OCI-LY7 (cell line): ENCODE results near the gene ZNF880. TPM values are rescaled to one million over a fixed set of nuclear protein-coding genes. Genes with fewer than 3 reads are reported as not detected.

Experiments
- BruUV-seq: library from RNA; stranded (reverse); fragments of 400-500 nt; replicated peaks from 2 replicates; lab custom pipeline; 2021; lab: Mats Ljungman, UMichigan
- CTCF ChIA-PET: fragments of 300-600 bp; sonication (Branson Sonifier 250); formaldehyde crosslinking; loops from one replicate; lab custom pipeline; 2022; ENCODE audit warnings: antibody characterized with exemption; ENCODE audit not compliant: unreplicated experiment; lab: Charles Lee
- POLR2A ChIA-PET: fragments of 300-600 bp; sonication (Branson Sonifier 250); formaldehyde crosslinking; loops from one replicate; lab custom pipeline; 2022; ENCODE audit warnings: antibody characterized with exemption; lab: Charles Lee
- DNase-seq: peaks from one replicate; pipeline ENCODE4 v3.0.0-alpha.2; 2015; ENCODE audit warnings: low spot score
- H2AFZ ChIP-seq: fragments of 200-600 bp; sonication (generic), shearing (Covaris generic); 2 replicates; pipeline ENCODE4 v1.6.1; 2014; ENCODE audit warnings: mild to moderate bottlenecking, antibody characterized with exemption, low read length, moderate library complexity
- H3K27ac ChIP-seq: fragments of 200-600 bp; sonication (generic); 2 replicates; pipeline ENCODE4 v1.5.1; 2014; ENCODE audit warnings: mixed run types, low read depth, mild to moderate bottlenecking, moderate library complexity, low read length, inconsistent platforms; ENCODE audit not compliant: poor library complexity, severe bottlenecking
- H3K36me3 ChIP-seq: fragments of 200-600 bp; sonication (generic); 2 replicates; pipeline ENCODE4 v1.6.1; 2014; ENCODE audit warnings: mild to moderate bottlenecking, antibody characterized with exemption, low read length, moderate library complexity, mixed read lengths; ENCODE audit not compliant: insufficient read depth
- H3K4me1 ChIP-seq: fragments of 200-600 bp; sonication (generic); 2 replicates; pipeline ENCODE4 v1.5.1; 2014; ENCODE audit warnings: mild to moderate bottlenecking, low read length; ENCODE audit not compliant: insufficient read depth, poor library complexity, severe bottlenecking
- H3K4me2 ChIP-seq: fragments of 200-600 bp; sonication (generic); 2 replicates; pipeline ENCODE4 v1.6.1; 2014; ENCODE audit warnings: mild to moderate bottlenecking, low read length
- H3K4me3 ChIP-seq: fragments of 200-600 bp; sonication (generic); 2 replicates; pipeline ENCODE4 v1.5.1; 2014; ENCODE audit warnings: mild to moderate bottlenecking, low read depth, low read length; ENCODE audit not compliant: poor library complexity, severe bottlenecking
- H3K79me2 ChIP-seq: fragments of 200-600 bp; sonication (generic); 2 replicates; pipeline ENCODE4 v1.6.1; 2016; ENCODE audit warnings: low read depth, mild to moderate bottlenecking, low read length, moderate library complexity, mixed read lengths; ENCODE audit not compliant: insufficient read depth
- H3K9me2 ChIP-seq: fragments of 200-600 bp; sonication (generic); 2 replicates; pipeline ENCODE4 v1.6.1; 2016; ENCODE audit warnings: mild to moderate bottlenecking, low read length, mixed read lengths; ENCODE audit not compliant: insufficient read depth
- H3K9me3 ChIP-seq: fragments of 200-600 bp; sonication (generic); 2 replicates; pipeline ENCODE4 v1.6.1; 2014; ENCODE audit warnings: mild to moderate bottlenecking, mixed run types, low read length, mixed read lengths
- H4K20me1 ChIP-seq: fragments of 200-600 bp; sonication (generic); 2 replicates; pipeline ENCODE4 v1.6.1; 2014; ENCODE audit warnings: mild to moderate bottlenecking, antibody characterized with exemption, low read length, moderate library complexity, mixed read lengths; ENCODE audit not compliant: insufficient read depth
- CTCF ChIP-seq: fragments of 200-600 bp; sonication (generic); conservative IDR thresholded peaks from 2 replicates; pipeline ENCODE4 v1.5.1; 2014; ENCODE audit warnings: mild to moderate bottlenecking, antibody characterized with exemption, low read length, moderate library complexity, mixed read lengths
- EZH2phosphoT487 ChIP-seq: fragments of 200-600 bp; sonication (generic); IDR thresholded peaks from 2 replicates; pipeline ENCODE4 v1.6.1; 2018; ENCODE audit warnings: low read depth, borderline replicate concordance, mild to moderate bottlenecking, mixed run types, antibody characterized with exemption, low read length, moderate library complexity, mixed read lengths
- intact Hi-C: fragments of 100-400 bp; cut with micrococcal nuclease; formaldehyde crosslinking; loops from one replicate; pipeline ENCODE4 v1.10.0; 2022; ENCODE audit not compliant: unreplicated experiment
- small RNA-seq: library from RNA; depleted of rRNA; stranded (forward); fragments of <200 nt; gene quantifications from one replicate; pipeline ENCODE3, GENCODE V24; 2014
- total RNA-seq, 2 experiments: library from RNA; depleted of rRNA in 1 of 2; stranded (reverse); fragments of >200 nt in 1 of 2; shearing (Covaris generic) in 1 of 2; gene quantifications; 2 replicates each; pipeline ENCODE4 v1.2.3, GENCODE V29; 2014 to 2022

The ZNF880 gene
- total RNA-seq, 2 experiments from 2014 or later, result 0.13 to 1.0 TPM

- no peak for DNase-seq
- Histone ChIP-seq H3K4me2 (no peak within 1 kb of the TSS), H3K27ac (no peak within 1 kb of the TSS), H3K4me1 (no peaks in the 10 kb centered on the region), H3K79me2 (no peaks in the 10 kb centered on the region), H3K9me2 (no peaks in the 10 kb centered on the region), H3K36me3 (no peaks in the 10 kb centered on the region), H4K20me1 (no peaks in the 10 kb centered on the region), H3K4me3 (no peak within 1 kb of the TSS), H2AFZ (no peak within 1 kb of the TSS), H3K9me3 (no peaks in the 10 kb centered on the region)
- TF ChIP-seq CTCF (no peak), EZH2phosphoT487 (no peak)
- intact Hi-C loops, result no loop called here
- BruUV-seq, result no TSS peak
- ChIA-PET CTCF (no interaction called here), POLR2A (no interaction called here)
Observed at GRCh38 chr19:52428937-52429336, 59.2 kb downstream of the ZNF880 start, which contains the start of gene ZNF534. Gene ZNF534 (plus strand): TSS chr19:52429148. CDS start chr19:52431475, 2,327 bp downstream.

Small RNA genes within 50 kb of the gene (small RNA-seq; reads per million reads assigned to genes)
- gene AC010332.1, result not detected

Other genes starting within 250 kb of the ZNF880 start
- gene ZNF616, start 230.0 kb upstream of the ZNF880 start, total RNA-seq (2014; rRNA removed; shearing (Covaris generic)), result 3.8 and 5.2 TPM in 2 replicates
- gene ZNF616, start 230.0 kb upstream of the ZNF880 start, total RNA-seq (2022), result 7.1 and 7.2 TPM in 2 replicates
- gene ZNF836, start 198.3 kb upstream of the ZNF880 start, total RNA-seq (2014; rRNA removed; shearing (Covaris generic)), result 8.0 and 13.2 TPM in 2 replicates
- gene ZNF836, start 198.3 kb upstream of the ZNF880 start, total RNA-seq (2022), result 14.8 and 20.7 TPM in 2 replicates
- gene PPP2R1A, start 179.9 kb upstream of the ZNF880 start, total RNA-seq (2014; rRNA removed; shearing (Covaris generic)), result 117 and 154 TPM in 2 replicates
- gene PPP2R1A, start 179.9 kb upstream of the ZNF880 start, total RNA-seq (2022), result 207 and 208 TPM in 2 replicates
- 15.5 and 17.1 TPM in 2 replicates for gene ZNF766, start 100.3 kb upstream of the ZNF880 start, total RNA-seq (2014; rRNA removed; shearing (Covaris generic))
- 15.8 and 26.4 TPM in 2 replicates for gene ZNF766, start 100.3 kb upstream of the ZNF880 start, total RNA-seq (2022)
- 9.3 and 12.0 TPM in 2 replicates for gene ZNF480, start 72.8 kb upstream of the ZNF880 start, total RNA-seq (2014; rRNA removed; shearing (Covaris generic))
- 15.5 and 16.0 TPM in 2 replicates for gene ZNF480, start 72.8 kb upstream of the ZNF880 start, total RNA-seq (2022)
- gene ZNF610, start 33.7 kb upstream of the ZNF880 start, total RNA-seq (2014; rRNA removed; shearing (Covaris generic)), result 0.13 and 0.54 TPM in 2 replicates
- 2.1 and 2.6 TPM in 2 replicates for gene ZNF610, start 33.7 kb upstream of the ZNF880 start, total RNA-seq (2022)
- 0.57 TPM in 1 of 2 replicates, not detected in the other for gene ZNF528, start 27.9 kb downstream of the ZNF880 start, total RNA-seq (2014; rRNA removed; shearing (Covaris generic))
- gene ZNF528, start 27.9 kb downstream of the ZNF880 start, total RNA-seq (2022), result 0.27 TPM in 1 of 2 replicates, not detected in the other
- not detected in 2 replicates for gene ZNF534, start 59.2 kb downstream of the ZNF880 start, total RNA-seq (2014; rRNA removed; shearing (Covaris generic))
- gene ZNF534, start 59.2 kb downstream of the ZNF880 start, total RNA-seq (2022), result not detected in 2 replicates
- not detected in 2 replicates for gene ZNF578, start 83.6 kb downstream of the ZNF880 start, total RNA-seq (2014; rRNA removed; shearing (Covaris generic))
- gene ZNF578, start 83.6 kb downstream of the ZNF880 start, total RNA-seq (2022), result not detected in 2 replicates
- 26.9 and 46.6 TPM in 2 replicates for gene ZNF808, start 157.7 kb downstream of the ZNF880 start, total RNA-seq (2014; rRNA removed; shearing (Covaris generic))
- 29.2 and 33.7 TPM in 2 replicates for gene ZNF808, start 157.7 kb downstream of the ZNF880 start, total RNA-seq (2022)
- gene ZNF701, start 200.4 kb downstream of the ZNF880 start, total RNA-seq (2014; rRNA removed; shearing (Covaris generic)), result 18.0 and 18.1 TPM in 2 replicates
- 25.5 and 28.3 TPM in 2 replicates for gene ZNF701, start 200.4 kb downstream of the ZNF880 start, total RNA-seq (2022)